NCI-H146 (cell line): ENCODE data around the gene IKZF2.

Experiments
- DNase-seq: peaks from one replicate; lab custom pipeline; 2025; lab: John Stamatoyannopoulos, UW

IKZF2 gene

GRCh38 chr2:213001297-213001910 is 150.0 kb downstream of the IKZF2 start:
- no peak for DNase-seq

- DNase-seq = no peak
Observed at GRCh38 chr2:212998626-212999359, 152.6 kb downstream of the IKZF2 start.

- DNase-seq = no peak
Observed at GRCh38 chr2:212997526-212998020, 153.8 kb downstream of the IKZF2 start.

- no peak for DNase-seq
Observed at GRCh38 chr2:212995920-212996319, 155.5 kb downstream of the IKZF2 start.

- DNase-seq = no peak
Observed at GRCh38 chr2:212994976-212995375, 156.4 kb downstream of the IKZF2 start.

- DNase-seq = no peak
Observed at GRCh38 chr2:212991120-212991519, 160.3 kb downstream of the IKZF2 start.

- DNase-seq = no peak
Observed at GRCh38 chr2:212990697-212991096, 160.7 kb downstream of the IKZF2 start.

- no peak for DNase-seq
Observed at GRCh38 chr2:212987492-212987891, 163.9 kb downstream of the IKZF2 start.

GRCh38 chr2:212984129-212984528 is 167.3 kb downstream of the IKZF2 start:
- DNase-seq = no peak

- no peak for DNase-seq
Observed at GRCh38 chr2:212979799-212980198, 171.6 kb downstream of the IKZF2 start.

- DNase-seq = no peak
Observed at GRCh38 chr2:212979046-212979612, 172.3 kb downstream of the IKZF2 start.

GRCh38 chr2:212977152-212977551 is 174.3 kb downstream of the IKZF2 start:
- DNase-seq = no peak

GRCh38 chr2:212975333-212975732 is 176.1 kb downstream of the IKZF2 start:
- DNase-seq = no peak

- no peak for DNase-seq
Observed at GRCh38 chr2:212974692-212975091, 176.7 kb downstream of the IKZF2 start.

GRCh38 chr2:212973347-212973746 is 178.1 kb downstream of the IKZF2 start:
- DNase-seq = no peak

GRCh38 chr2:212970132-212970531 is 181.3 kb downstream of the IKZF2 start:
- DNase-seq = no peak

GRCh38 chr2:212968284-212969081 is 182.9 kb downstream of the IKZF2 start:
- DNase-seq = no peak

- no peak for DNase-seq
Observed at GRCh38 chr2:212966884-212967283, 184.5 kb downstream of the IKZF2 start.

GRCh38 chr2:212962691-212963090 is 188.7 kb downstream of the IKZF2 start:
- no peak for DNase-seq

GRCh38 chr2:212961255-212961654 is 190.2 kb downstream of the IKZF2 start:
- DNase-seq = no peak

- DNase-seq = no peak
Observed at GRCh38 chr2:212960336-212960735, 191.1 kb downstream of the IKZF2 start.

GRCh38 chr2:212959471-212960117 is 191.8 kb downstream of the IKZF2 start:
- DNase-seq = no peak
